Heart right ventricle (tissue), 16 donors: ENCODE measurements around the gene WWOX. TPM values are rescaled to one million over a fixed set of nuclear protein-coding genes. Genes with fewer than 3 reads are reported as not detected.

Source experiments
- ATAC-seq, 8 donors: fragments of 200-7000 bp; cut with Tn5 transposase; one replicate each; pipeline ENCODE4 v1.9.1; 2020; ENCODE audit warnings: mild to moderate bottlenecking in 8 of 8, moderate library complexity in 8 of 8, moderate number of reproducible peaks in 1 of 8
- DNase-seq, 2 donors: peaks; one replicate each; pipeline ENCODE4 v3.0.0-alpha.2; 2020
- H3K27ac ChIP-seq, 10 donors: fragments of 200-600 bp; sonication (generic) in 2 of 10; one replicate each; pipeline versions ENCODE4 v1.5.0 to v1.8.0; 2020 to 2022; ENCODE audit warnings: mild to moderate bottlenecking in 3 of 10
- H3K27me3 ChIP-seq, 7 donors: fragments of 200-600 bp; one replicate each; pipeline ENCODE4 v1.8.0; 2021 to 2022; ENCODE audit warnings: mild to moderate bottlenecking in 2 of 7
- H3K36me3 ChIP-seq, 9 donors: fragments of 200-600 bp; sonication (generic) in 1 of 9; one replicate each; pipeline versions ENCODE4 v1.5.0 to v1.8.0; 2020 to 2022; ENCODE audit warnings: mild to moderate bottlenecking in 2 of 9
- H3K4me1 ChIP-seq, 9 donors: fragments of 200-600 bp; sonication (generic) in 1 of 9; one replicate each; pipeline versions ENCODE4 v1.5.0 to v1.8.0; 2020 to 2022; ENCODE audit warnings: mild to moderate bottlenecking in 4 of 9
- H3K4me3 ChIP-seq, 10 donors: fragments of 200-600 bp; sonication (generic) in 2 of 10; one replicate each; pipeline versions ENCODE4 v1.5.0 to v1.8.0; 2020 to 2022; ENCODE audit warnings: mild to moderate bottlenecking in 7 of 10, moderate library complexity in 2 of 10
- H3K9me3 ChIP-seq, 11 donors: fragments of 200-600 bp in 10 of 11; sonication (generic) in 2 of 11; one replicate each; pipeline versions ENCODE4 v1.5.0 to v1.8.0; 2013 to 2022; ENCODE audit warnings: mild to moderate bottlenecking in 2 of 11, control low read depth in 1 of 11, moderate library complexity in 1 of 11
- WGBS, 2 donors: extraction: QIAGEN DNeasy Blood & Tissue Kit; methylation state at CpG; one replicate each; pipeline ENCODE4 v1.1.7; 2013; ENCODE audit warnings: inconsistent platforms in 1 of 2; 5-methylcytosine and 5-hydroxymethylcytosine counted together
- intact Hi-C, 10 donors: fragments of 100-400 bp; cut with DNase I; formaldehyde crosslinking; loops; one replicate each; pipeline versions ENCODE4 v1.11.1 to v1.14.2; 2022
- polyA plus RNA-seq, 2 donors: library from polyadenylated mRNA; stranded (reverse); fragments of 200-250 nt; gene quantifications; one replicate each; pipeline ENCODE4 v1.2.3, GENCODE V29; 2013
- total RNA-seq, 10 donors: library from RNA; stranded (reverse); fragmentation: NEBNext Ultra II Directional in 3 of 10; extraction: Animal tissue kit (Norgen Biotek cat#: 25700) in 3 of 10; gene quantifications; one replicate each; pipeline versions ENCODE4 v1.2.1 to v1.2.4, GENCODE V29; 2021 to 2023
- TF ChIP-seq, protein P1 (sequence below), 9 donors: fragments of 200-600 bp; sonication (generic) in 2 of 9; IDR thresholded peaks; one replicate each; pipeline versions ENCODE4 v1.5.0 to v1.8.0; 2021 to 2022; ENCODE audit warnings: antibody characterized with exemption in 9 of 9, mild to moderate bottlenecking in 5 of 9, moderate library complexity in 1 of 9
- donor health status: Arrhythmogenic right ventricular cardiomyopathy.
- donor health status: ischemic (EF 13 %, LVEDD 7.1; RV severe dilation, severe dysfunction).
- donor health status: healthy with polysubstance abuse.
- donor health status: DM: no; HTN: yes; CAD: no.
- donor health status: DM: no; HTN: no; CAD: no.
- donor health status: ischemic (EF 25% LVEDD 6.9; RV normal size, moderate dysfunction).
- donor health status: ischemic (EF 25% LVEDD 5.7; RV mildly dilated, moderate dysfunction).
- donor health status: healthy.
- donor health status: DM: yes; HTN: yes; CAD: no.
- donor health status: Ischemic cardiomyopathy.
- donor health status: ischemic (EF 35%, LVEDD 5.7; RV mildly dilated, moderate dysfunction).
- donor health status: nonischemic (EF 11% LVEDD 7.7; RV severe dilation, severe dysfunction).
- donor health status: DM: yes; HTN: yes; CAD: no.
- donor health status: PGD.
- donor health status: ischemic (EF 29% LVEDD 5.4; RV normal size, mild dysfunction).
- donor health status: nonischemic (EF 23%, LVEDD 6.1; RV moderate dilation, normal function).

Gene WWOX
- total and polyA plus RNA-seq, 12 donors = 4.9 to 15.0 (median 9.9) TPM

DNA sequence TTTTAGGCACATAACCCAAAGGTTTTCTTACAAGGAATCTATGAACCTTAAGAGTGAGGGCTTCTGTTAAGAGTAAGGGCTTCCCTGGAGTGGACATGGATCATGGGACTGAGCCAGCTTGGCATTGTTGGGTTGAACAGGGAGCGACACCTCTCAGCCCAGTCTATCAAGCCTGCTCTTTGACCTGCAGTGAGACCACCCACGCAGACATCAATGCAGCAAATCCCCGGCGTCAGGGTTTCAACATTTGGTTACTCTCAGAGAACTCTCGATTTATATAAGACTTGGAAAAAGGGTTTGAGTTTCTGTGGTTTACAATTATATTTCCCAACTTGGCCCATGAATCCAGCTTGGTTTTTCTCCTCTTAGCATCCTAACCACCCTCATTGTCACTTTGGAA lies 299.9 kb downstream of the WWOX start:
- WGBS, 2 donors = 85 to 87% methylated on average over 5 of the region's 5 CpGs
- no peak for ATAC-seq
- Histone ChIP-seq H3K9me3 (no peaks in the 10 kb centered on the region), H3K4me1 (no peaks in the 10 kb centered on the region), H3K36me3 (no peaks in the 10 kb centered on the region), H3K27me3 (no peaks in the 10 kb centered on the region), H3K4me3 (no peak overlapping the region), H3K27ac (no peak overlapping the region)
- TF ChIP-seq, protein P1, sequence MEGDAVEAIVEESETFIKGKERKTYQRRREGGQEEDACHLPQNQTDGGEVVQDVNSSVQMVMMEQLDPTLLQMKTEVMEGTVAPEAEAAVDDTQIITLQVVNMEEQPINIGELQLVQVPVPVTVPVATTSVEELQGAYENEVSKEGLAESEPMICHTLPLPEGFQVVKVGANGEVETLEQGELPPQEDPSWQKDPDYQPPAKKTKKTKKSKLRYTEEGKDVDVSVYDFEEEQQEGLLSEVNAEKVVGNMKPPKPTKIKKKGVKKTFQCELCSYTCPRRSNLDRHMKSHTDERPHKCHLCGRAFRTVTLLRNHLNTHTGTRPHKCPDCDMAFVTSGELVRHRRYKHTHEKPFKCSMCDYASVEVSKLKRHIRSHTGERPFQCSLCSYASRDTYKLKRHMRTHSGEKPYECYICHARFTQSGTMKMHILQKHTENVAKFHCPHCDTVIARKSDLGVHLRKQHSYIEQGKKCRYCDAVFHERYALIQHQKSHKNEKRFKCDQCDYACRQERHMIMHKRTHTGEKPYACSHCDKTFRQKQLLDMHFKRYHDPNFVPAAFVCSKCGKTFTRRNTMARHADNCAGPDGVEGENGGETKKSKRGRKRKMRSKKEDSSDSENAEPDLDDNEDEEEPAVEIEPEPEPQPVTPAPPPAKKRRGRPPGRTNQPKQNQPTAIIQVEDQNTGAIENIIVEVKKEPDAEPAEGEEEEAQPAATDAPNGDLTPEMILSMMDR (IDR thresholded peaks at IDR 0.05) = no peak
- DNase-seq = no peak
- intact Hi-C loops = no loop called here

DNA sequence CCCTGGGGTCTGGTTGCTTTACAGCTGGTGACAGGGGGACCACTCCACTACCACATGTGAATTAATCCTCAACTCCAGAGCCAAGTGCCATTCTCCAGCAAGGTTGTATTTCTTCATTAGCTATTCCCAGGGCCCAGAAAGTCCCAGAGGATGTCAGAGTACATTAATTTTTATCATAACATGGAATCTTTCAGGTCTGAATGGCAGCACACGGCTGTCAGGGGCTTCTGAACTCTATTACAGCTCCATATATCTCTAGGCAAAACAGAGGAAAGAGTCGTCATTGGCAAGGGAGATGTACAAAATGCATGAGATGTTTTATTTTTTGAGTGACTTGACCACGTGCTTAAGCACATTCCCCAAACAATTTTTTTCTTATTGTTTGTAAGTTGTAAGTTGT lies 303.4 kb downstream of the WWOX start:
- Histone ChIP-seq H3K9me3 (peaks cover 0 to 2% (median 0%) of the 10 kb centered on the region in 11 donors), H3K4me3 (no peak overlapping the region), H3K27ac (no peak overlapping the region), H3K4me1 (no peaks in the 10 kb centered on the region), H3K36me3 (no peaks in the 10 kb centered on the region), H3K27me3 (no peaks in the 10 kb centered on the region)
- ATAC-seq (no peak), DNase-seq (no peak)
- intact Hi-C loops = no loop called here
- TF ChIP-seq, protein P1 (IDR thresholded peaks at IDR 0.05) = no peak
- WGBS, 2 donors = 76 to 85% methylated on average over 3 of the region's 3 CpGs

DNA sequence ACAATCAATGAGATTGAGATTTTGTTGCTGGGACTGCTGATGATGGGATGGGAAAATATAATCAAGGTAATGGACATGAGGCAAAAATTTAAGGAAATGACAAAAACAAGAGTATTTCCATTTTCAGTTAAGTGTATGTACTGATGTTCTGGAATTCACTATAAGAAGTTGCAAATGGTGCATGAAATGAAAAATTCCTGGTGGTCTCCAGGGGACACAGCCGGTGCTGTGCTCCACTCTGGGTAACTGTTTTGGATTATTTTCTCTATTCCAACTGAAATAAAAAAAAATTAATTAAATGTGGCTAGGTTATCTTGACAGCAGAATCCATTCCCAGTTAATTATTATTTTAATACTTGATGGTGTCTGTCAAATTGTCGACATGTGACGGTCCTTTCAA lies 305.6 kb downstream of the WWOX start:
- Histone ChIP-seq H3K36me3 (no peaks in the 10 kb centered on the region), H3K9me3 (peaks cover 0 to 15% (median 0%) of the 10 kb centered on the region in 11 donors), H3K4me1 (no peaks in the 10 kb centered on the region), H3K27me3 (no peaks in the 10 kb centered on the region), H3K4me3 (no peak overlapping the region), H3K27ac (no peak overlapping the region)
- DNase-seq = no peak
- ATAC-seq = no peak
- intact Hi-C loops = no loop called here
- TF ChIP-seq, protein P1 (IDR thresholded peaks at IDR 0.05) = no peak
- WGBS, 2 donors = 83 to 87% methylated on average over 3 of the region's 3 CpGs

DNA sequence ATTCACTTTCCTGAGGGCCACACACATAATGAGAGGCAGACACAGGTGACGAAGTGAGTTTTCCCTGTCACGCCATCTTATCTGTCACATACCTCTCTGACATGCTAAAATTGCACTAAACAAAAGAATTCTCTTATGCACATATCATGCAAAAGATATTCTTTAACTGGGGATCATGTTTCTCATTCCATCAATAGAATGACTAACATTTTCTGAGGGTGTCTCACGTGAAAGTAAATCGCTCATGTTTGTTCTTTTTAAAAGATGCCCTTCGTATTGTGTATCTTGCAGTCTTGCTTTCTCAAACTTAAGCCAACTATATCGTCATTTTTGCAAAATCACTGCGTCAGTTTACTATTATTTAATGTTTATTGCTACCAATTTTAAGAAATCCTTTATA lies 306.4 kb downstream of the WWOX start:
- intact Hi-C loops = no loop called here
- no peak for ATAC-seq
- DNase-seq = no peak
- Histone ChIP-seq H3K9me3 (peaks cover 0 to 15% (median 0%) of the 10 kb centered on the region in 11 donors), H3K36me3 (no peaks in the 10 kb centered on the region), H3K4me1 (no peaks in the 10 kb centered on the region), H3K4me3 (no peak overlapping the region), H3K27ac (no peak overlapping the region), H3K27me3 (no peaks in the 10 kb centered on the region)
- TF ChIP-seq, protein P1 (IDR thresholded peaks at IDR 0.05) = no peak
- WGBS, 2 donors = 91 to 94% methylated on average over 7 of the region's 7 CpGs
